Ishikawa (cell line): ENCODE results near the gene CACNA1D.

Experiments
- TAF1 ChIP-seq: IDR thresholded peaks from 2 replicates; pipeline ENCODE4 v1.6.1; 2012; ENCODE audit warnings: low read depth, mild to moderate bottlenecking
- YY1 ChIP-seq: IDR thresholded peaks from 2 replicates; pipeline ENCODE4 v1.6.1; 2012; ENCODE audit warnings: low read depth

DNA sequence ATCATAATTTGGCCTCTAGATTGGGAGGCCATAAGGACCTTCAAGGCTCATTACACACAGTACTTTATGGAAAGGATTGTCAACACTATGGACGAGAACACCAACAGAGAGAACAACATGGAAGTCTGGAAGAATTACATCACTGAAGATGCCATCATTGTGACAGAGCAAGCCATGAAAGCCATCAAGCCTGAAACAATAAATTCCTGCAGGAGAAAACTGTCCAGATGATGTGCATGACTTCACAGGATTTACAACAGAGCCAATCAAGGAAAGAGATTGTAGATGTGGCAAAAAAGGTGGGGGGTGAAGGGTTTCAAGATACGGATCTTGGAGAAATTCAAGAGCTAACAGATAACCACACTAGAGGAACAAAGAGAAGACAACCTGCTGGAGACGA is 367.8 kb downstream of the CACNA1D start:
- no peak for TF ChIP-seq TAF1
- no peak for TF ChIP-seq YY1
